GM12878 (cell line): ENCODE measurements around the gene INPP4B.

Experiments
- BRCA1 ChIP-seq: IDR thresholded peaks from 2 replicates; pipeline ENCODE4 v1.6.1; 2011; ENCODE audit warnings: low read depth, low read length, improper control_type of control experiment
- HDAC2 ChIP-seq: fragments of 200-600 bp; sonication (generic); IDR thresholded peaks from 2 replicates; pipeline ENCODE4 v1.6.1; 2017
- JUND ChIP-seq: IDR thresholded peaks from 2 replicates; pipeline ENCODE4 v1.6.1; 2012; ENCODE audit warnings: low read depth, mild to moderate bottlenecking, low read length, improper control_type of control experiment, moderate library complexity
- MAX ChIP-seq: IDR thresholded peaks from 2 replicates; pipeline ENCODE4 v1.6.1; 2012; ENCODE audit warnings: low read depth, low read length, improper control_type of control experiment
- MXI1 ChIP-seq: fragments of 150-350 bp; IDR thresholded peaks from 2 replicates; pipeline ENCODE4 v1.6.1; 2011; ENCODE audit warnings: low read depth, mild to moderate bottlenecking, inconsistent platforms, low read length, improper control_type of control experiment
- NBN ChIP-seq: fragments of 450-650 bp; IDR thresholded peaks from 2 replicates; pipeline ENCODE4 v1.6.1; 2016
- NFYB ChIP-seq: IDR thresholded peaks from 2 replicates; pipeline ENCODE4 v1.6.1; 2011; ENCODE audit warnings: low read depth, mild to moderate bottlenecking, low read length, improper control_type of control experiment, moderate library complexity; ENCODE audit not compliant: insufficient read depth
- NRF1 ChIP-seq: conservative IDR thresholded peaks from 2 replicates; pipeline ENCODE4 v1.6.1; 2011; ENCODE audit warnings: mild to moderate bottlenecking, low read depth, low read length, improper control_type of control experiment
- SP1 ChIP-seq: IDR thresholded peaks from one replicate; pipeline ENCODE4 v1.6.1; 2011; ENCODE audit warnings: low read depth, low read length
- TF ChIP-seq, protein P1 (sequence below): IDR thresholded peaks from 2 replicates; pipeline ENCODE4 v1.6.1; 2012; ENCODE audit warnings: mild to moderate bottlenecking, low read depth, low read length
- TF ChIP-seq, protein P2 (sequence below), 3 experiments: IDR thresholded peaks in 2 of 3; conservative IDR thresholded peaks in 1 of 3; 2 replicates each; pipeline ENCODE4 v1.5.1; 2011; ENCODE audit warnings: low read depth in 3 of 3, low read length in 3 of 3, mild to moderate bottlenecking in 3 of 3, control low read depth in 2 of 3, moderate library complexity in 2 of 3, inconsistent platforms in 1 of 3, mixed read lengths in 1 of 3; ENCODE audit not compliant: control insufficient read depth in 2 of 3, insufficient read depth in 1 of 3; ENCODE audit errors: extremely low read depth in 1 of 3
- TF ChIP-seq, protein P3 (sequence below): fragments of 450-650 bp; IDR thresholded peaks from 2 replicates; pipeline ENCODE4 v1.6.1; 2017; ENCODE audit warnings: antibody characterized with exemption, mild to moderate bottlenecking, moderate library complexity

GRCh38 chr4:142690406-142691163, 155.5 kb downstream of the INPP4B start:
- no peak for TF ChIP-seq JUND
- no peak for TF ChIP-seq NBN
- TF ChIP-seq, protein P1, sequence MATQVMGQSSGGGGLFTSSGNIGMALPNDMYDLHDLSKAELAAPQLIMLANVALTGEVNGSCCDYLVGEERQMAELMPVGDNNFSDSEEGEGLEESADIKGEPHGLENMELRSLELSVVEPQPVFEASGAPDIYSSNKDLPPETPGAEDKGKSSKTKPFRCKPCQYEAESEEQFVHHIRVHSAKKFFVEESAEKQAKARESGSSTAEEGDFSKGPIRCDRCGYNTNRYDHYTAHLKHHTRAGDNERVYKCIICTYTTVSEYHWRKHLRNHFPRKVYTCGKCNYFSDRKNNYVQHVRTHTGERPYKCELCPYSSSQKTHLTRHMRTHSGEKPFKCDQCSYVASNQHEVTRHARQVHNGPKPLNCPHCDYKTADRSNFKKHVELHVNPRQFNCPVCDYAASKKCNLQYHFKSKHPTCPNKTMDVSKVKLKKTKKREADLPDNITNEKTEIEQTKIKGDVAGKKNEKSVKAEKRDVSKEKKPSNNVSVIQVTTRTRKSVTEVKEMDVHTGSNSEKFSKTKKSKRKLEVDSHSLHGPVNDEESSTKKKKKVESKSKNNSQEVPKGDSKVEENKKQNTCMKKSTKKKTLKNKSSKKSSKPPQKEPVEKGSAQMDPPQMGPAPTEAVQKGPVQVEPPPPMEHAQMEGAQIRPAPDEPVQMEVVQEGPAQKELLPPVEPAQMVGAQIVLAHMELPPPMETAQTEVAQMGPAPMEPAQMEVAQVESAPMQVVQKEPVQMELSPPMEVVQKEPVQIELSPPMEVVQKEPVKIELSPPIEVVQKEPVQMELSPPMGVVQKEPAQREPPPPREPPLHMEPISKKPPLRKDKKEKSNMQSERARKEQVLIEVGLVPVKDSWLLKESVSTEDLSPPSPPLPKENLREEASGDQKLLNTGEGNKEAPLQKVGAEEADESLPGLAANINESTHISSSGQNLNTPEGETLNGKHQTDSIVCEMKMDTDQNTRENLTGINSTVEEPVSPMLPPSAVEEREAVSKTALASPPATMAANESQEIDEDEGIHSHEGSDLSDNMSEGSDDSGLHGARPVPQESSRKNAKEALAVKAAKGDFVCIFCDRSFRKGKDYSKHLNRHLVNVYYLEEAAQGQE: no peak
- TF ChIP-seq NFYB: no peak
- TF ChIP-seq, protein P2, sequence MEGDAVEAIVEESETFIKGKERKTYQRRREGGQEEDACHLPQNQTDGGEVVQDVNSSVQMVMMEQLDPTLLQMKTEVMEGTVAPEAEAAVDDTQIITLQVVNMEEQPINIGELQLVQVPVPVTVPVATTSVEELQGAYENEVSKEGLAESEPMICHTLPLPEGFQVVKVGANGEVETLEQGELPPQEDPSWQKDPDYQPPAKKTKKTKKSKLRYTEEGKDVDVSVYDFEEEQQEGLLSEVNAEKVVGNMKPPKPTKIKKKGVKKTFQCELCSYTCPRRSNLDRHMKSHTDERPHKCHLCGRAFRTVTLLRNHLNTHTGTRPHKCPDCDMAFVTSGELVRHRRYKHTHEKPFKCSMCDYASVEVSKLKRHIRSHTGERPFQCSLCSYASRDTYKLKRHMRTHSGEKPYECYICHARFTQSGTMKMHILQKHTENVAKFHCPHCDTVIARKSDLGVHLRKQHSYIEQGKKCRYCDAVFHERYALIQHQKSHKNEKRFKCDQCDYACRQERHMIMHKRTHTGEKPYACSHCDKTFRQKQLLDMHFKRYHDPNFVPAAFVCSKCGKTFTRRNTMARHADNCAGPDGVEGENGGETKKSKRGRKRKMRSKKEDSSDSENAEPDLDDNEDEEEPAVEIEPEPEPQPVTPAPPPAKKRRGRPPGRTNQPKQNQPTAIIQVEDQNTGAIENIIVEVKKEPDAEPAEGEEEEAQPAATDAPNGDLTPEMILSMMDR (IDR thresholded peaks at IDR 0.05 in 2 of 3, conservative IDR thresholded peaks at IDR 0.05 in 1 of 3; ENCODE audit: control insufficient read depth in 2 of 3, extremely low read depth in 1 of 3, insufficient read depth in 1 of 3, low read depth in 3 of 3, low read length in 3 of 3): no peak
- no peak for TF ChIP-seq NRF1
- no peak for TF ChIP-seq MAX
- TF ChIP-seq, protein P3, sequence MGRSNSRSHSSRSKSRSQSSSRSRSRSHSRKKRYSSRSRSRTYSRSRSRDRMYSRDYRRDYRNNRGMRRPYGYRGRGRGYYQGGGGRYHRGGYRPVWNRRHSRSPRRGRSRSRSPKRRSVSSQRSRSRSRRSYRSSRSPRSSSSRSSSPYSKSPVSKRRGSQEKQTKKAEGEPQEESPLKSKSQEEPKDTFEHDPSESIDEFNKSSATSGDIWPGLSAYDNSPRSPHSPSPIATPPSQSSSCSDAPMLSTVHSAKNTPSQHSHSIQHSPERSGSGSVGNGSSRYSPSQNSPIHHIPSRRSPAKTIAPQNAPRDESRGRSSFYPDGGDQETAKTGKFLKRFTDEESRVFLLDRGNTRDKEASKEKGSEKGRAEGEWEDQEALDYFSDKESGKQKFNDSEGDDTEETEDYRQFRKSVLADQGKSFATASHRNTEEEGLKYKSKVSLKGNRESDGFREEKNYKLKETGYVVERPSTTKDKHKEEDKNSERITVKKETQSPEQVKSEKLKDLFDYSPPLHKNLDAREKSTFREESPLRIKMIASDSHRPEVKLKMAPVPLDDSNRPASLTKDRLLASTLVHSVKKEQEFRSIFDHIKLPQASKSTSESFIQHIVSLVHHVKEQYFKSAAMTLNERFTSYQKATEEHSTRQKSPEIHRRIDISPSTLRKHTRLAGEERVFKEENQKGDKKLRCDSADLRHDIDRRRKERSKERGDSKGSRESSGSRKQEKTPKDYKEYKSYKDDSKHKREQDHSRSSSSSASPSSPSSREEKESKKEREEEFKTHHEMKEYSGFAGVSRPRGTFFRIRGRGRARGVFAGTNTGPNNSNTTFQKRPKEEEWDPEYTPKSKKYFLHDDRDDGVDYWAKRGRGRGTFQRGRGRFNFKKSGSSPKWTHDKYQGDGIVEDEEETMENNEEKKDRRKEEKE: no peak
- no peak for TF ChIP-seq MXI1
- no peak for TF ChIP-seq HDAC2
- TF ChIP-seq BRCA1: no peak
- no peak for TF ChIP-seq SP1
